Activated CD4-positive, alpha-beta T cell treated with anti-CD3 and anti-CD28 coated beads for 4 hours (primary cell): ENCODE data around the gene MYOZ3.

Experiments
- DNase-seq, 2 donors: peaks; one replicate each; pipeline ENCODE4 v3.0.0-alpha.2; 2020

MYOZ3 gene

DNA sequence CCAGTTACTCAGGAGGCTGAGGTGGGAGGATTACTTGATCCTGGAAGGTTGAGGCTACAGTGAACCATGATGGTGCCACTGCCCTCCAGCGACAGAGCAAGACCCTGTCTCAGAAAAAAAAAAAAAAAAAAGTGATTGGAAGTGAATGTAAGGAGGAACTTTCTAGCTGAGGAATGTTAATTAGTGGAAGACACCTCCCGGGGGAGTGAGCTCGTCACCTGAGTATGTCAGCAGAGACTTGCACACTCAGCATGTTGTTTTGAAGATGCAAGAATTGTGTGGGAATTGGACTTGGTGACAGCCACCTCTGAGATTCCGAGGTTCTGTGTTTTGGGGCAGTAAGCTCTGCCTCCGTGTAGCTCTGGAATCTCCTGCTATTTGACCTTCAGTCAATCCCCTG lies 17.0 kb upstream of the MYOZ3 start:
- DNase-seq, result no peak

DNA sequence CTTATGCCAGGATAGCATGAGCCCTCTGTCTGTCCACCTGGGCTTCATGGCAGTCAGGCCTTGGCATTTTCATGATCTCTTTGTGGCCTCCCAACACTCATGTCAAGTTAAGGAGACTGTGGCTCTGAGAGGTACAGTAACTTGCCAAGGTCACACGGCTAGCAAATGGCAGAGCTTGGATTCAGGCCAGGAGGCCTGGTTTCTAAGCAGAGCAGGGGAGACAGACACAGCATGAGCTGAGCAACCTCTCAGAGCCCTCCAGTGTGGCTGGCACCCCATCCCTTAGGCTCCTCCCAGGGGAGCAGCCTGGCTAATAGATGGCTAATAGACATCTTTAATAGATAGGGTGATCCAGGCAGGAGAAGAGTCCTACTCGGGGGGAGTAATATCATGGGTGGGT lies 16.5 kb upstream of the MYOZ3 start:
- DNase-seq, result no peak

DNA sequence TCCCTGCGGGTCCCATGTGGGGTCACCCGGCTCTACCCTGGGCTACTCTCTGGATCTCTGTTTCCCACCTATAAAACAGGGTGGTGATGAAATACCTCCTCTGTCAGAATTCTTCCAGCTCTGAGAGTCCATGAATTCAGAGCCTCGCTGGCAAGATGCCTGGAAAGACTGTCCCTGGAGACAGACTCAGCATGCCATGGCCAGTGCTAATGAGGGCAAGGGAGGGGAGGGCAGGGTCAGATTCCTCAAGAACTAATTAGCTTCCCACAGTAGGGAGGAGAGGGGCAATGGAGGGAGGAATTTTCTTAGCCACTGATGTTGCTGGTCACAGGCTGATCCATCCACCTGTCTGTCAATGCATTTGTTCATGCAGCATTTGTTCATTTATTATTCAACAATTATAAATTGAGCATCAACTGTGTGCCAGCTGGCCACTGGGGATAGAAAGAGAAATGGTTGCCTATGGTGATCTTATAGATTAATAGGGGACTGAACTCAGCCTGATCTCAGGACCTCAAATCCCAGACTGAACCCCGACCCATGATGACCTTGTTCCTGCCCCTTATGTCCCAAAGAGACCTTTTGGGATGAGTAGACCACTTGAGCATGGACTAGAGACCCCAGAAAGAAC lies 15.9 kb upstream of the MYOZ3 start:
- DNase-seq, result no peak

DNA sequence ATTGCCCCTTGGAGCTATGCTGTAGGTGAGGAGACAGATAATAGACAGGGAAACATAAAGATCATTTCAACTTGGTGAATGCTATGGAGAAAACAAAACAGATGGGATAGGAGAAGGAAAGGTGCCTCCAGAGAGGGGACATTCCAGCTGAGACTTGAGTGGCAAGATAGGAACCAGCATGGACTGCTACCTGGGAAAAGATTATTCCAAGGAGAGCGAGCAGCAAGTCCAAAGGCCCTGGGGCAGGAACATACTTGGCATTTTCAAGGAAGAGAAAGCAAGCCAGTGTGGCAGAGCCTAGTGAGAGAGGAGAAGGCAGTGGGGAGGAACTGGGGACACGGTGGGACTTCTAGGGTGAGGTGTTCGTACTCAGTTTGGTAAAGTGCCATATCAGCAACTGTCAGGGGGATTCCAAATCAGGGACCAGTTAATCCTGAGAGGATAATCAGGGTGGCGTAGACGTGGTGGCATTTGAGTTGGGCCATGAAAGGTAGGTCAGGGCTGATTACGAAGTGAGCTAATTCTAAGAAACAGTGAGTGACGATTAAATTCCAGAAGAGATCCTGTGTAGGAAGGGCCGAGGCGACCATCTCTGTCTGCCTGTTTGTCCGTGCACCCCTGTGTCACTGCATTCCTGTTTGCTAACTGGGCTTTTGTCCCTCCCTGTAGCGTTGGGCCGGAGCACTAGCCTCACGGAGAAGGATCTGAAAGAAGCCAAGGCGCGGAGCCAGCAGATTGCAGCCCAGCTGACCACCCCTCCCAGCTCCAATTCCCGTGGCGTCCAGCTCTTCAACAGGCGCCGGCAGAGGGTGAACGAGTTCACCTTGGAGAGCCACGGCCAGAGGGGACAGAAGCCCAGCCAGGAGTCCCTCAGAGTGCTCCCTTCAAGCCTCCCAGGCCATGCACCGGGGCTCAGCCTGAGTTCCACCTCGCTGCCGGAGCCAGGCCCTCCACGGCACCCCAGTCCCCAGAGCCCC lies 13.5 kb upstream of the MYOZ3 start:
- no peak for DNase-seq

DNA sequence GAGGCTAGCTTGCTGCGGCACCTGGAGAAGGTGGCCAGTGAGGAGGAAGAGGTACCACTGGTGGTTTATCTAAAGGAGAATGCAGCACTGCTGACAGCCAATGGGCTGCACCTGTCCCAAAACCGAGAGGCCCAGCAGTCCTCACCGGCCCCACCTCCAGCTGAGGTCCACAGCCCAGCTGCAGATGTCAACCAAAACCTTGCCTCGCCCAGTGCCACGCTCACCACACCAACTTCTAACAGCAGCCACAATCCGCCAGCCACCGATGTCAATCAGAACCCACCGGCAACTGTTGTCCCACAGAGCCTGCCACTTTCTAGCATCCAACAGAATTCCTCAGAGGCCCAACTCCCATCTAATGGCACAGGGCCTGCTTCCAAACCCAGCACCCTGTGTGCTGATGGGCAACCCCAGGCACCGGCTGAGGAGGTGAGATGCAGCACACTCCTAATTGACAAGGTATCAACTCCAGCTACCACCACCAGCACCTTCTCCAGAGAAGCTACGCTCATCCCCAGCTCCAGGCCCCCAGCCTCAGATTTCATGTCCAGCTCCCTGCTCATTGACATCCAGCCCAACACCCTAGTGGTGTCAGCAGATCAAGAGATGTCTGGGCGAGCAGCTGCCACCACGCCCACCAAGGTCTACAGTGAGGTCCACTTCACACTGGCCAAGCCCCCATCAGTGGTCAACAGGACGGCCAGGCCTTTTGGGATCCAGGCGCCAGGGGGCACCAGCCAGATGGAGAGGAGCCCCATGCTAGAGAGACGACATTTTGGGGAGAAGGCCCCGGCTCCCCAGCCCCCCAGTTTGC lies 12.6 kb upstream of the MYOZ3 start:
- no peak for DNase-seq

DNA sequence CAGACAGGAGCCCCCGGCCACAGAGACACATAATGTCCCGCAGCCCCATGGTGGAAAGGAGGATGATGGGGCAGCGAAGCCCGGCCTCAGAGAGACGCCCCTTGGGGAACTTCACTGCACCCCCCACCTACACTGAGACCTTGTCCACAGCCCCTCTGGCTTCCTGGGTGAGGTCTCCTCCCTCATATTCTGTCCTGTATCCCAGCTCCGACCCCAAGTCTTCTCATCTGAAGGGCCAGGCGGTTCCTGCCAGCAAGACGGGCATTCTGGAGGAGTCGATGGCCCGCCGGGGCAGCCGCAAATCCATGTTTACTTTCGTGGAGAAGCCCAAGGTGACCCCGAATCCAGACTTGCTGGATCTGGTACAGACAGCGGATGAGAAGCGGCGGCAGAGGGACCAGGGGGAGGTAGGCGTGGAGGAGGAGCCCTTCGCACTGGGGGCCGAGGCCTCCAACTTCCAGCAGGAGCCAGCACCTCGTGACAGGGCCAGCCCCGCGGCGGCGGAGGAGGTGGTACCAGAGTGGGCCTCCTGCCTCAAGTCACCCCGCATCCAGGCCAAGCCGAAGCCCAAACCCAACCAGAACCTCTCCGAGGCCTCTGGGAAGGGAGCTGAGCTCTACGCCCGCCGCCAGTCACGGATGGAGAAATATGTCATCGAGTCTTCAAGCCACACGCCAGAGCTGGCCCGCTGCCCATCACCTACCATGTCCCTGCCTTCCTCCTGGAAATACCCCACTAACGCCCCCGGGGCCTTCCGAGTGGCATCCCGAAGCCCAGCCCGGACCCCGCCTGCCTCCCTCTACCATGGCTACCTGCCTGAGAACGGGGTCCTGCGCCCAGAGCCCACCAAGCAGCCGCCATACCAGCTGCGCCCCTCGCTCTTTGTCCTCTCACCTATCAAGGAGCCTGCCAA lies 11.7 kb upstream of the MYOZ3 start:
- DNase-seq, result no peak

DNA sequence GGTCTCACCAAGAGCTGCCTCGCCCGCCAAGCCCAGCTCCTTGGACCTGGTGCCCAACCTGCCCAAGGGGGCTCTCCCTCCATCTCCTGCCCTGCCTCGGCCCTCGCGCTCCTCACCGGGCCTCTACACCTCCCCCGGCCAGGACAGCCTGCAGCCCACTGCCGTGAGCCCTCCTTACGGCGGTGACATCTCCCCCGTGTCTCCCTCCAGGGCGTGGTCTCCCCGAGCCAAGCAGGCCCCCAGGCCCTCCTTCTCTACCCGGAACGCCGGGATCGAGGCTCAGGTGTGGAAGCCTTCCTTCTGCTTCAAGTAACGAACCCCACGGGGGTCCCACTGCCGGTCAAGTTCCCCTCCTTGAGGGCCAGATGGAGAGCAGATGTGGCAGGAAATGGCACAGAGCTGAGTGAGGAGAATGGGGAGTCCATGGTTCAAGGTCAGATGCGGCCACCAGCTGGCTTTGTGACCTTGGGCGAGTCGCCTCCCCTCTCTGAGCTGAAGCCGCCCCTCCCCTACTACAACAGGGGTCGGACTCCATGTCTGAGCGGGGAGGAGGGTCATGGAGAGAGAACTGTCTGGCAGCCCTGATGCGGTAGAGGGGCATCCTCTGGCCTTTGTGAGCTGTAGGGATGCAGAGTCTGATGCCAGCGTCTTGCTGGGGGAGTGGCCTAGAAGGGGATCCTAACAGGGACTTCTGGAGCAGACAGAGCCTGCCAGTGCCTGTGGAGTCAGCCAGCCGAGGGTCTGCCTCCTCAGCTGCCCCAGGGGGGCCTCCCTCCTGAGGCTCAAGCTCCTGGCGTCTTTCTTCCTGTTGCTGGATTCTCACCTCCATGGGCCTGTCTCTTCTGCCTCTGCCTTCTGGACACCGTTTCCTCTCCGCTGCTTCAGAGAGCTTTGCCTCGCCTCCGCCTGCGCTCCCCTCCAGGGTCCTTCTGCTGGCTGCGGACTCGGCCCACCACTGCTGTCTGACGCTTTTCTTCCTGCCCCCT lies 10.7 kb upstream of the MYOZ3 start:
- DNase-seq, result no peak

DNA sequence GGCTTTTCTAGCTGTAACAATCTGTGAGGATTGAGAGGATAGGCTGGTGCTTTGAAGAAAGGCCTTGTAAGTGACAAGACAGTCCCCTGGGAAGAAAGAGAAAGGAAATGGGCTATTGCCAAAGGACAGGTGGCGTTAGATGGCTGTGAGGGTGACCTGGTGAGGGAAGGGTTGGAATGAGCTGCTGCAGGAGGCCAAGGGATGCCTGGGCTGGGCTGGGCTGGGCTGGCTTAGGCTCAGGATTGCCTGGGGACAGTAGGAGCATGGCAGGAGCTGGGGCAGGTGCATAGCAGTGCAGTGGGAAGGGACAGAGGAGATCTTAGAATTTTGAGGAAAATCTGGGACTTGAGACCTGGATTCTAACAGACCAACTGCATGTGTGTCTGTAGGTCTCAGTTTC lies 9.7 kb upstream of the MYOZ3 start:
- no peak for DNase-seq

DNA sequence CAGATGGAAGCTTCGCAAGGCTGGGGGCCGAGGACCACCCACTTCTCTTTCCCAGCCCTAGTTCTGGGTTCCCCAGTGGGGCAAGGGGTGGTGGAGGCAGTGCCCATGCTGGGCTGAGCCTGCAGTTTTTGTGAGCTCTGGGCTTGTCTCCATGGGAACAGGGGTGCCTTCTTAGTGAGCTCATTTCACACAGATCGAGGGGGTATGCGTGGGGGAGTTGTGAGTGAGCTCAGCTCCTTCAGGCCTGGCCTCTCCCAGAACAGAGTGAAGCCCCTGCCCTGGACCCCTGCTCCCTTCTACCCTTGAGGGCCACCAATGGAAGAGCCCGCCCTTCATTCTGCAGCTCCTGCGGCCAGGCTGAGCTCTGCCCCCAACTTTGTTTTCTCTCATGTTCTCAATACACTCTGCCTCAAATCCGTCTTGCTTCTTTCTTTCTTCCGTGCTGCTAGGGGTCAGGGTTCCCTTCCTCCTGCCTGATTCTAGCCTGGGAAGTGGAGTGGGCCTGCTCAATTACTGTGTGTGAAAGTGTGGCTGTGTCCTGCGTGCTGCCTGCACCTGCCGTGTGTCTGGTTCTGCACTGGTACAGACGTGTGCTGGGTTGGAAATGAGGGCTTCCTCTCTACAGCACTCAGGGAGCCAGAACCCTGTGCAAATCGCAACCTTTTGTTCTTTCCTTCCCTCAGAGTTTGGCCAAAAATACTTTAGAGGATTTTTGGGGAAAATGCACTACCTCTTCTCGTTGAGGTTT lies 9.0 kb upstream of the MYOZ3 start:
- no peak for DNase-seq

DNA sequence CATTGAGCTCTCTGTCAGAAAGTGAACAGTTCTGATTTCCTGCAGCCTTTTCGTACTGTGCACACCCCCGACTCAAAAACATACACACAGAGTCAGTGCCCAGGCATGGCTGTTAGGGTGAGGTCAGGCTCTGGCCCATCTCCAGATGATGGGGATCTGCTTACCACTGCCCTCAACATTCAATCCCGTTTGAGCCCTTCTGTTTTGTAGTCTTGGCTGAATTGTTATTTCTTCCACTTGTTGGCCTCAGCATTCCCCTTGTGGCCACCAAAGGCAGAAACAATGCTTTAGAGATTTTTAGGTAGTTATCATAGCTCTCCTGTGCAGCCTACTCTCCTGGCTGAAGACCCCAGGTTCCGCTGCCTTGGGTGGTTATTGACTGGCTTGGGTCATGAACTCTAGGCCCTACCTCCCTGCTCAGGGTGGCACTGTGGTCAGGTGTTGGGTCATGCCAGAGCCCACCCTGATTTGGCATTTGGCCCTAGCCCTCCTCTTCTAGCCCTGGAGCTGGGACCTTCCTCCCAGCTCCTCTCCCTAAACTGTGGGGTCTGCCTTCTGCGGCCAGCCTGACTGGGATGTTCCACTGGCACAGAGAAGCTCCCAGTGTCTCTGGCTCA lies 7.8 kb upstream of the MYOZ3 start:
- no peak for DNase-seq

DNA sequence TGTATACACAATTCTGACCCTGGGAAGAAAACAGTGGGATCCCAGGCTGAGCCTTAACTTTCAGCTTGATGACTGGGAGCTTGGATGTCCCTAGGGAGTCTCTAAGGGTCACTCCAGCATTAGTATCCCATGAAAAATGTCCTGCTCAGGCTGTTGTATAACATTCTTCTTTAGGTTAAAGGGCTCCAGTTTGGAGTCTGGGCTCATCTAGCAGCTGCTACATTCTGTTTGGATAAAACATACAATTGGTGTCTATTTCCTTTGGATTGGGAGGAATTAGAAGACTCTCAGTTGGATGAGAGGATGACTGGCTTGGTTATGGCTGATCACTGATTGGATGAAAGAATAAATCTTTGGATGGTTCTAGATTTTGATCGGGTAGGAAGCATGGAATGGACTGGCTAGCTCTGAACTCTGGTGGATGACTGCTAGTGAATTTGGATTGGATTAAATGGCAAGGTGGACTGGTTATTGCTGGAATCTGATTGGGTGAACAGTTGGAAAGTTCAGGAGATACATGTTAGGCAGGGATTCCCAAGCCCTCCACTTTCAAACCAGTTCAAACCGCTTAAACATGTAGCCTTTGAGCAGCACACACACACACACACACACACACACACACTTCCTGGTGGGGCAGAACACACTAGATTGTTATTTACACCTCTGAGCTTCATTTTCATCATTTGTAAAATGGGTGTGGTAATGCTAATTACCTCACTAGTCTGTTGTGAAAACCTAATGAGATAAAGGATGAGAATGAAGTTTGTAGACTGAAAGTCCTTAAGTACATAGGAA lies 7.1 kb upstream of the MYOZ3 start:
- no peak for DNase-seq

DNA sequence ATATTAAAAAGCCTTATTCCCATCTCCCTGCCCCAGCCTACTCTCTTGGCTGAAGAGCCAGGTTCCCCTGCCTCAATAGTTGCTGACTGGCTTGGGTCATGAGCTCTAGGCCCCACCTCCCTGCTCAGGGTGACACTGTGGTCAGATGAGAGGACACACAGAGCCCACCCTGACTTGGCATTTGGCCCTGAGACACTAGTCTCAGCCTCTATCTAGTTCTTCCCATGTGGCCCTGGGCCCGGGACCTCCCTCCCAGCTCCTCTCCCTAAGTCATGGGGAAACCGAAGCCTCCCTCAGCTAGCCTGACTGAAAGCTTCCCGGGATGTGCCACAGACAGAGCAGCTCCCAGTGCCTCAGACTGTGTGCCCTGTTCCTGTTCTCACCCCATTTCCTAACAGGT lies 5.8 kb upstream of the MYOZ3 start:
- DNase-seq, result no peak

DNA sequence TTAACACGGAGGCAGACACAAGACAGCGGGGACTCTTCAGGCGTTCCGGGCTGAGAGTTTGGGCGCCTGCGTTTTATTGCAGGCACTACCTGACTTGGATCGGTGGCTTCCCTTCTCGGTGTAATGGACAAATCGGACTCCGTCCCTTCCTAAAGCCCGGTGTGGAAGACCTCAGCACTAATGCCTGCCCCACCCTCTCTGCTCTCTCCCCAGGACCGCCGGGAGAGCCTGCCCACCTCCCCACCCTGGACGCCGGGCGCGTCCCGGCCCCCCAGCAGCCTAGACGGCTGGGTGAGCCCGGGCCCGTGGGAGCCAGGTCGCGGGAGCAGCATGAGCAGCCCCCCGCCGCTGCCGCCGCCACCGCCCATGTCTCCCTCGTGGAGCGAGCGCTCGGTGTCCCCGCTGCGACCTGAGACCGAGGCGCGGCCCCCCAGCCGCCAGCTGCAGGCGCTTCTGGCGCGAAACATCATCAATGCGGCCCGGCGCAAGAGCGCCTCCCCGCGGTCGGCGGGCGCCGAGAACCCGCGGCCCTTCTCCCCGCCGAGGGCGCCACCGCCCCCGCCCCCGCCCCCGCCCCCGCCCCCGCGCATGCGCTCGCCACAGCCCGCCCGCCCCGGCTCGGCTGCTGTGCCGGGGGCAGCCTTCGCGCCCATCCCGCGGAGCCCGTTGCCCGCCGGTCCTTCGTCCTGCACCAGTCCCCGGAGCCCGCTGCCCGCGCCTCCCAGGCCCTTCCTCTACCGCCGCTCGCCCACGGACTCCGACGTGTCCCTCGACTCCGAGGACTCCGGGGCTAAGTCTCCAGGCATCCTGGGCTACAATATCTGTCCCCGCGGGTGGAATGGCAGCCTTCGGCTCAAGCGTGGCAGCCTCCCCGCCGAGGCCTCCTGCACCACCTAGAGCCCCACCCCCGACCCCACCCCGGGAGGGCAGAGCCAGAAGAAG lies 4.6 kb upstream of the MYOZ3 start:
- peak; percentile 65 to 75 for DNase-seq

DNA sequence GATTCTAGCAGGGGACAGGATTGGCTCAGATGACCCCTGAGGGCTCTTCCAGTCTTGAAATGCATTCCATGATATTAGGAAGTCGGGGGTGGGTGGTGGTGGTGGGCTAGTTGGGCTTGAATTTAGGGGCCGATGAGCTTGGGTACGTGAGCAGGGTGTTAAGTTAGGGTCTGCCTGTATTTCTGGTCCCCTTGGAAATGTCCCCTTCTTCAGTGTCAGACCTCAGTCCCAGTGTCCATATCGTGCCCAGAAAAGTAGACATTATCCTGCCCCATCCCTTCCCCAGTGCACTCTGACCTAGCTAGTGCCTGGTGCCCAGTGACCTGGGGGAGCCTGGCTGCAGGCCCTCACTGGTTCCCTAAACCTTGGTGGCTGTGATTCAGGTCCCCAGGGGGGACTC lies 2.9 kb upstream of the MYOZ3 start:
- DNase-seq, result no peak

DNA sequence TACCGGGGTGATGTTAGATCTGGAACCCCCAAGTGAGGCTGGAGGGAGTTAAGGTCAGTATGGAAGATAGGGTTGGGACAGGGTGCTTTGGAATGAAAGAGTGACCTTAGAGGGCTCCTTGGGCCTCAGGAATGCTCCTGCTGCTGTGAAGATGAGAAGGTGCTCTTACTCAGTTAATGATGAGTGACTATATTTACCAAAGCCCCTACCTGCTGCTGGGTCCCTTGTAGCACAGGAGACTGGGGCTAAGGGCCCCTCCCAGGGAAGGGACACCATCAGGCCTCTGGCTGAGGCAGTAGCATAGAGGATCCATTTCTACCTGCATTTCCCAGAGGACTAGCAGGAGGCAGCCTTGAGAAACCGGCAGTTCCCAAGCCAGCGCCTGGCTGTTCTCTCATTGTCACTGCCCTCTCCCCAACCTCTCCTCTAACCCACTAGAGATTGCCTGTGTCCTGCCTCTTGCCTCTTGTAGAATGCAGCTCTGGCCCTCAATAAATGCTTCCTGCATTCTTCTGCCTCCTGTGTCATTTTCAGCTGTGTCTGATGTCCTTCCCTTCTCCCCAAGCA lies 2.3 kb upstream of the MYOZ3 start:
- no peak for DNase-seq

DNA sequence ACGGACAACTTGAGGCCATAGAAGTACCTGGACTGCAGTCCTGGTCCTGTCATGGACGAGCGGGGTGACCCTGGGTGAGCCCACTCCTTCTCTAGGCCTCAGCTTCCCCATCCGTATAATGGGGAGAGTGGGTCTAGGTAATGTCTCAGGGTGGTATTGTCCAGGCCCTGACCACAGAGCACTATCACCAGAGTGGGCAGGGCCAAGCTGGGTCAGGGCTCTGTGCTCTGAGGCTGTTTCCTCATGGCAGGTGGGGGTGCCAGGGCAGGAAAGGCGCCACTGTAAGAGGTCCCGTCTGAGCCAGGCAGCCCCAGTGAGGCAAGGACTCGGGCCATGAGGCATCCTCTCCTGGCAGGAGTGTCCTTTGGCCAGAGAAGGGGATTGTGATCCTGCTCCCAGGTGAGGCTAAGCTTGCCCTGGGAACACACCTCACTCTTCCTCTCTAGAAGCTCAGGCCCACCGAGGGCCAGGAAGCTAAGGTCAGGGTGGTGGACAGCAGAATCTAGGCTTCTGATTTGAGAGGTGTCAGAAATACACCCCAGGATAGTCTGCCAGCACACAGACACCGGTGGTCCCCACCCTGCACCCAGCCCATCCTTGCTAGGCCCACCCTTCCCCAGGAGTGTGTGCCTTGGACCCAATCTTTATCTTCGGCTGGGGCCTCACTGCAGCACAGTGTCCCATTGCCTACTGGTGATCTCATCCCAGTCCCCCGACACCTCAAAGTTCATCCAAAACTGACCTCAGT lies 1.5 kb upstream of the MYOZ3 start:
- no peak for DNase-seq
